ENCODE measurements around the gene C5.

The C5 gene

DNA sequence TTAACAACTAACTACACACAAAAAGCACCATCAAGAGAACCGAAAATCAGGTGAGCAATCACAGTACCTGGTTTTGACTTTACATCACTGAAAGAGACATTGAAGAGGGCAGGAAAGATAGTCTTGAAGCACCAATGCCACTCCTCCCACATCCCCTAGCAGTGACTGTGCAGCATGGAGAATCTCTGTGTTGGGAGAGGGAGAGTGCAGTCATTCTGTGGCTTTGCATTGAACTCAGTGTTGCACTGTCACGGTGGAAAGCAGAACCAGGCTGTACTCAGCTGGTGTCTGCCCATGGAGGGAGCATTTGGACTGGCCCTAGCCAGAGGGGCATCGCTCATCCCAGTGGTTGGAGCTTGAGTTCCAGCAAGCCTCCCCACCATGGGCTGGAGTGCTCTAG, 40.4 kb downstream of the C5 start:
- H3K36me3 ChIP-seq = peaks cover 3% of the 10 kb centered on the region
- H3K9me3 ChIP-seq = no peaks in the 10 kb centered on the region
- no peaks in the 10 kb centered on the region for H3K27me3 ChIP-seq
- TF ChIP-seq, protein P1, sequence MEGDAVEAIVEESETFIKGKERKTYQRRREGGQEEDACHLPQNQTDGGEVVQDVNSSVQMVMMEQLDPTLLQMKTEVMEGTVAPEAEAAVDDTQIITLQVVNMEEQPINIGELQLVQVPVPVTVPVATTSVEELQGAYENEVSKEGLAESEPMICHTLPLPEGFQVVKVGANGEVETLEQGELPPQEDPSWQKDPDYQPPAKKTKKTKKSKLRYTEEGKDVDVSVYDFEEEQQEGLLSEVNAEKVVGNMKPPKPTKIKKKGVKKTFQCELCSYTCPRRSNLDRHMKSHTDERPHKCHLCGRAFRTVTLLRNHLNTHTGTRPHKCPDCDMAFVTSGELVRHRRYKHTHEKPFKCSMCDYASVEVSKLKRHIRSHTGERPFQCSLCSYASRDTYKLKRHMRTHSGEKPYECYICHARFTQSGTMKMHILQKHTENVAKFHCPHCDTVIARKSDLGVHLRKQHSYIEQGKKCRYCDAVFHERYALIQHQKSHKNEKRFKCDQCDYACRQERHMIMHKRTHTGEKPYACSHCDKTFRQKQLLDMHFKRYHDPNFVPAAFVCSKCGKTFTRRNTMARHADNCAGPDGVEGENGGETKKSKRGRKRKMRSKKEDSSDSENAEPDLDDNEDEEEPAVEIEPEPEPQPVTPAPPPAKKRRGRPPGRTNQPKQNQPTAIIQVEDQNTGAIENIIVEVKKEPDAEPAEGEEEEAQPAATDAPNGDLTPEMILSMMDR (IDR thresholded peaks at IDR 0.05) = no peak
- no peaks in the 10 kb centered on the region for H3K4me1 ChIP-seq (ENCODE audit: control insufficient read depth in 1 of 2, insufficient read depth in 1 of 2, low read depth in 1 of 2, low read length in 1 of 2)
- no peak overlapping the region for H3K4me3 ChIP-seq (ENCODE audit: low read depth in 1 of 2, low read length in 1 of 2)
- no peak overlapping the region for H3K27ac ChIP-seq

DNA sequence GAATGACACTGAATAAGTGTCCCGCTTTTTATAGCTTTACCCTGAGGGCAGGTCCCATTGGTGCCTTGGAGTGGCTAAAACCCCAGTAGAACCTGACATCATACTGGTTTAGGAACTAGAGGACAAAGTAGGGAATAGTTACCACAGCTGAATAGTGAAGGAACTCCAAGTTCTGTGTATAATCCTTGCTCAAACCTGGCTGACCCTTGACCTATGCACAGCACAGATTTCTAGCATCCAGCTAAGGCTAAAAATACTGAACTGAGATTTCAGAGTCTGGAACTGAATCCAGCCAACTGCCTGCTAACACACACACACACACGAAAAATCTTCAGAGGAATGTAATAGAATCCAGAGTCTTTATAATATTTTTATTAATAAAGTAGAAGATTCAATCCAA, 50.8 kb downstream of the C5 start:
- H3K4me1 ChIP-seq (ENCODE audit: control insufficient read depth in 1 of 2, insufficient read depth in 1 of 2, low read depth in 1 of 2, low read length in 1 of 2) = no peaks in the 10 kb centered on the region
- H3K27ac ChIP-seq = no peak overlapping the region
- H3K27me3 ChIP-seq = no peaks in the 10 kb centered on the region
- no peaks in the 10 kb centered on the region for H3K36me3 ChIP-seq
- H3K9me3 ChIP-seq = no peaks in the 10 kb centered on the region
- H3K4me3 ChIP-seq (ENCODE audit: low read depth in 1 of 2, low read length in 1 of 2) = no peak overlapping the region
- TF ChIP-seq, protein P1 (IDR thresholded peaks at IDR 0.05) = no peak

DNA sequence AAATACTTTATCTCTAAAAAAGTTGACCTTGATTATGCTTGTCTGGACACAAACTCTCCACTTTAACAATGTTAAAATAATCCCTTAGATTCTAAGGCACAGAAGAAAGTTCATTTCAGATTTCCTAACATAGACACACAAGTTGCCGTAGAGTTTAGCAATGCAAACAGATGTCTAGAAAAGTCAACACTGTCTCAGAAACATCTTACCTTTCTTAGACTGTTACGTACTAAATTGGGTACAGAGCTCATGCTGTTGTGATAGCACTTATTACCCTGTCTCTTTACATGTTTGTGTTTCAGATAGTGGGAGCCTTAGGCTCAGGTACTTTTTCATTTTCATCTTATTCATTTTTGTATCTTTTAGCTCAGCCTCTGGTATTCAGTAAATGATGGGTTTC, 52.0 kb downstream of the C5 start:
- Histone ChIP-seq H3K27ac (no peak overlapping the region), H3K4me3 (ENCODE audit: low read depth in 1 of 2, low read length in 1 of 2) (no peak overlapping the region), H3K27me3 (no peaks in the 10 kb centered on the region), H3K9me3 (no peaks in the 10 kb centered on the region), H3K4me1 (ENCODE audit: control insufficient read depth in 1 of 2, insufficient read depth in 1 of 2, low read depth in 1 of 2, low read length in 1 of 2) (no peaks in the 10 kb centered on the region), H3K36me3 (no peaks in the 10 kb centered on the region)
- TF ChIP-seq, protein P1 (IDR thresholded peaks at IDR 0.05) = no peak

DNA sequence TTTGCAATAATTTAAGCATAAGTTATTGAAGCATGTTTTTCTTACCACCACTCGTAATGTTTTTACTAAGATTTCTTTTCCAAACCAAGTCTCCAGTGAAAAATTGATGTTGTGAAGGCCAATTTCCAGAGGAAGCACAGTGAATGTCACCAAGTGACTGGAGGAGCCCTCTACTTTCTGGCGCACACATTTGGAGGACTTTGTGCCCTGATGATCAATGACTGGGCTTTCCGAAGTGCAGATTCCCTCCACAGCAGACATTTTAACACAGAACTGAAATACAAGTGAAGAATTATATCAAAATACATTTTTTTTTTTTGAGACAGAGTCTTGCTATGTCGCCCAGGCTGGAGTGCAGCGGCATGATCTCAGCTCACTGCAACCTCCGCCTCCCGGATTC, 52.6 kb downstream of the C5 start:
- H3K27ac ChIP-seq = no peak overlapping the region
- TF ChIP-seq, protein P1 (IDR thresholded peaks at IDR 0.05) = no peak
- no peak overlapping the region for H3K4me3 ChIP-seq (ENCODE audit: low read depth in 1 of 2, low read length in 1 of 2)
- no peaks in the 10 kb centered on the region for H3K36me3 ChIP-seq
- no peaks in the 10 kb centered on the region for H3K9me3 ChIP-seq
- no peaks in the 10 kb centered on the region for H3K4me1 ChIP-seq (ENCODE audit: control insufficient read depth in 1 of 2, insufficient read depth in 1 of 2, low read depth in 1 of 2, low read length in 1 of 2)
- H3K27me3 ChIP-seq = no peaks in the 10 kb centered on the region

DNA sequence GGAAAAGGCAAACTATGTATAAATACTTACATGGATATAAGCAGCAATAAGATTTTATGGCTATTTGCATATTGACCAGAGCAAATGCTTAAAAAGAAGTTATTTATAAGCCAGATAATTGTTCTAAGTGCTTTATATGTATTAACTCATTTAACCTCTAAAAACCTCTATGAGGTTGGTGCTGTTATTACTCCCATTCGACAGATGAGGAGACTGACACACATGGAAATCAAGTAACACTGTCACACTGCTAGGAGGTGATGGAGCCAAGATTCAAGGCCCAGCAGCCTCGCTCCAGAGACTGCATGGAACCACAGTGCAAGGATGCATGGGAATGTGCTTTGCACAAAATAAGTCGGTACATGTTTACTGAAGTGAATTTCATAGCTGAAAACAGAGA, 53.7 kb downstream of the C5 start:
- Histone ChIP-seq H3K4me3 (ENCODE audit: low read depth in 1 of 2, low read length in 1 of 2) (no peak overlapping the region), H3K4me1 (ENCODE audit: control insufficient read depth in 1 of 2, insufficient read depth in 1 of 2, low read depth in 1 of 2, low read length in 1 of 2) (no peaks in the 10 kb centered on the region), H3K27ac (no peak overlapping the region), H3K9me3 (no peaks in the 10 kb centered on the region), H3K27me3 (no peaks in the 10 kb centered on the region), H3K36me3 (no peaks in the 10 kb centered on the region)
- TF ChIP-seq, protein P1 (IDR thresholded peaks at IDR 0.05) = no peak

DNA sequence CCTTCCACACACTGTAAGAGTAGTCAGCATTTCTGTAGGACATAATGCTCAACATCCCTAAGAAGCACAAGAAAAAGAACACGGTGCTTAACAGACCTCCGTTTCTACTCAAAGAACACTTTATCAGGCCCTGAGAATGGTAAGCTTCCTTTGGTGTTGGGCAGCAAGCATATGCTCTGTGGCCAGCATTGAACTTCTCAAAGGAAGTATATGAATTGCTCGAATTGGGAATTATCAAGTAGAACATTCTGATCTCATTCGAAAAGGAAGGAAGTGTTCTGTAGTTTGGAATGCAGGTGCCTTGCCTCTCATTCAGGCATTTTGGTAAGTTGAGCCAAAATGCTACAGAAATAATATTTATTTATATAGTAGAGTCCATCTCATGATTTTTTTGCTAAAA, 61.0 kb downstream of the C5 start:
- H3K4me3 ChIP-seq (ENCODE audit: low read depth in 1 of 2, low read length in 1 of 2) = no peak overlapping the region
- H3K27ac ChIP-seq = no peak overlapping the region
- H3K9me3 ChIP-seq = no peaks in the 10 kb centered on the region
- no peaks in the 10 kb centered on the region for H3K36me3 ChIP-seq
- H3K27me3 ChIP-seq = no peaks in the 10 kb centered on the region
- no peaks in the 10 kb centered on the region for H3K4me1 ChIP-seq (ENCODE audit: control insufficient read depth in 1 of 2, insufficient read depth in 1 of 2, low read depth in 1 of 2, low read length in 1 of 2)
- TF ChIP-seq, protein P1 (IDR thresholded peaks at IDR 0.05) = no peak

Measured in neutrophil (primary cell).